Fibroblast of the aortic adventitia (primary cell): ENCODE results near the gene ACADVL. TPM values are rescaled to one million over a fixed set of nuclear protein-coding genes. Genes with fewer than 3 reads are reported as not detected.

Experiments used
- DNase-seq: peaks from one replicate; pipeline ENCODE4 v3.0.0-alpha.2; 2010; ENCODE audit warnings: low read depth
- H3K4me3 ChIP-seq: 2 replicates; pipeline ENCODE4 v1.5.1; 2011; ENCODE audit warnings: low read depth, mild to moderate bottlenecking, control low read depth, low read length, moderate library complexity
- total RNA-seq: library from RNA; depleted of rRNA; stranded (reverse); fragments of >200 nt; gene quantifications from 2 replicates; pipeline ENCODE4 v1.2.3, GENCODE V29; 2012; ENCODE audit warnings: low replicate concordance
- TF ChIP-seq, protein P1 (sequence below): IDR thresholded peaks from 2 replicates; pipeline ENCODE4 v1.5.1; 2011; ENCODE audit warnings: mild to moderate bottlenecking, low read length, control low read depth, inconsistent platforms; ENCODE audit not compliant: insufficient read depth

ACADVL gene
- total RNA-seq, 1 donor = 210 TPM

DNA sequence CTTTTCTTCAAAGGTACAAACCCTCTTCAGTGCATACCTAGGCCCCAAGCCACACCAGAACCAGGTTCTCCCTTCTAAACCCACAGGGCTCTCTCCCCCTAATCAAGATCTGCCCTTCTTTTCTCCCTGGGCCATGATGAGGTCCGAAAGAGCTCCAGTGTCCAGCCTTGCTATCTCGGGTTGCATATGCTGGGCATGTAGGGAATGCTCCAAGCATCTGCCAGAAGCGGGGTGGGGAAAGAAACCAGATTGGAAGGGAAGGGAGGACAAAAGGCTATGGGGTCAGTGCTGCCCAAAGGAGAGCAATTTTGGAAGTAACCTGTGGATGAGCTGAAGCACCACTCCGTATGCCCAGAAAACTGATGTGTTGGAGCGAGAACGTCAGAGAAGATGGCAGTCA is 29.5 kb downstream of the ACADVL start:
- no peak for DNase-seq
- TF ChIP-seq, protein P1, sequence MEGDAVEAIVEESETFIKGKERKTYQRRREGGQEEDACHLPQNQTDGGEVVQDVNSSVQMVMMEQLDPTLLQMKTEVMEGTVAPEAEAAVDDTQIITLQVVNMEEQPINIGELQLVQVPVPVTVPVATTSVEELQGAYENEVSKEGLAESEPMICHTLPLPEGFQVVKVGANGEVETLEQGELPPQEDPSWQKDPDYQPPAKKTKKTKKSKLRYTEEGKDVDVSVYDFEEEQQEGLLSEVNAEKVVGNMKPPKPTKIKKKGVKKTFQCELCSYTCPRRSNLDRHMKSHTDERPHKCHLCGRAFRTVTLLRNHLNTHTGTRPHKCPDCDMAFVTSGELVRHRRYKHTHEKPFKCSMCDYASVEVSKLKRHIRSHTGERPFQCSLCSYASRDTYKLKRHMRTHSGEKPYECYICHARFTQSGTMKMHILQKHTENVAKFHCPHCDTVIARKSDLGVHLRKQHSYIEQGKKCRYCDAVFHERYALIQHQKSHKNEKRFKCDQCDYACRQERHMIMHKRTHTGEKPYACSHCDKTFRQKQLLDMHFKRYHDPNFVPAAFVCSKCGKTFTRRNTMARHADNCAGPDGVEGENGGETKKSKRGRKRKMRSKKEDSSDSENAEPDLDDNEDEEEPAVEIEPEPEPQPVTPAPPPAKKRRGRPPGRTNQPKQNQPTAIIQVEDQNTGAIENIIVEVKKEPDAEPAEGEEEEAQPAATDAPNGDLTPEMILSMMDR = no peak
- peak overlapping the region; percentile 13 for H3K4me3 ChIP-seq

DNA sequence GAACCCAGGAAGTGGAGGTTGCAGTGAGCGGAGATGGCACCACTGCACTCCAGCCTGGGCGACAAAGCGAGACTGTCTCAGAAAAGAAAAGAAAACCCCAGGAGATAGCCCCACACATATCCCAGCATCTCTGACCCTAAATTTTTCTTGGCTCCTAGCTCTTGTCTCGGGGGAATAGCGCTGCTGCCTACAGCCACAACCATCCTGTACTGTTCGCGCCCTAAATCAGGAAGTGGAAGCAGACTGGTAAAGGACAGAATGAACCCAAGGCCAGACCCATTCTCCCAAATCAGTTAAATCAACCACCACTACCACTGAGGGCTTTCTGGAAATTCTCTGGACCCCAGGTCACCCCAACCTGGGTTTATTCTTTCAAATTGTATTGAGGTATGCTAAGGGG is 30.1 kb downstream of the ACADVL start:
- DNase-seq = no peak
- peak overlapping the region; percentile 89 for H3K4me3 ChIP-seq
- TF ChIP-seq, protein P1 = no peak

DNA sequence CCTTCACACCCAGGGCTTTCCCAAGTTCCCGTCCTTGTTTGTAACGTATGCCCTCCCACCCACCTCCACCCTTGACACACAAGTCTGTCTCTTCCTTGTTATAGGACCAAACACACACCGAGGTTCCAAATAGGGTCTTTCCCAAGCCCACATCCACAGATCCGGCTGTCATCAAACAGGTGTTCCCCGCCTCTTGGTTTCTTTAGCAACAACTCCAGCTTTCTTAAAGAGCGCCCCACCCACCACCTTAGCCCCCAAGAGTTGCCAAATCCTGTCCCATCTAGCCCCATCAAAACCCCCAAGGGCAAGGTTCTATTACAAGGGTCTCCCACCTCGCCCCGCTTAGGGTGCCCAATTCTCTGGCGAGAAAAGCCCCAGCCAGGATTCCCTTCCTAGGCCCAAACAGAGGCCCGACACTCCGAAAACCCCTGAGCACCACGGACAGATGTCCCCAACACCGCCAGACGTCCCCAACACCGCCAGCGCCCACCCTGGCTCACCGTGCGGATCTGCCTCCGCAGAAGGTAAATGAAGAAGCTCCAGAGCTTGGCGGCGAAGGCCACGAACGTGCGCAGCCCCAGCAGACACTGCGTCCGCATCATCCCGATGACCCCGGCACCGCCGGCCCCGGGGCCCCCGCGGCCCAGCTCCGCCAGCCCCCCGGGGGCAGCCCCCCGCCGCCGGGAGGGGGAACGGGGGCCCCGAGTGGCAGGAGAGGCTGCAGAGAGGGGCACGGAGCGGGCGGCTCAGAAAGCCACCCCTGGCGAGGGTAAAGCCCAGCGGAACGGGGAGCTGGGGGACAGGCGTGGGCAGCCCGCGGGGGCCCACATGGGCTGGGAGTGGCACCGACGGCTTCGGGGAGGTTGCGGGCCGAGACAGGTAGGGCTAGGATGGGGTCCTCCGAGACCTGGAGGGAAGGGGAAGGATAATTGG is 31.2 kb downstream of the ACADVL start:
- peak overlapping the region; percentile 89 for H3K4me3 ChIP-seq
- TF ChIP-seq, protein P1 = no peak
- no peak for DNase-seq

DNA sequence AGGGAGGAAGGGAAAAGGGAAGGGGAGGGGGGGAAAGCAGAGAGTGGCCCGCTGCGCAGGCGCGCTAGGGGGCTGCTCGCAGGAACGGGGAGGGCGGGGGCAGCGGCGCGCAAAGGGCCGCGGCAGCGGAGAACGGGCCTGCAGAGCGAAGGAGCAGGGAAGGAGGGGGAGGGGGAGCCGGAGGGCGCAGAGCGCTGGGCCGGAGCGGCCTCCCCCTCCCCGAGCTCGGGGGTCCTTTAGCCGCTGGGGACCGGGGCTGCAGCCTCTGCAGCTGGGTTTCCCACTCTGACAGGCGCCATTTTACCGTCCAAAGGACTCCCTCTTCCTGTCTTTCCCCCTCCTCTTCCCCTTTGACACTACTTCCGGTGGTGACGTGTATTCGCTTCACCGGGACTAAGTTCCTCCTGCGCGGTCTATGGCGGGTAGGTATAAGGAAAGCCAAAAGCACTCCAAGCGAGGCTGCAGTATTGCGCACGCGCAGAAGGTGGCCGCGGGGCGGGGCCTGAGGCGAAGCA is 32.0 kb downstream of the ACADVL start, which contains the start of gene CTDNEP1:
CTDNEP1 (minus strand) TSS at position 74 of the 515 bp plus-strand sequence. CDS start 438 bp downstream, outside the sequence.
- DNase-seq = peak; percentile 100
- H3K4me3 ChIP-seq = peak within 1 kb of the TSS; percentile 89
- TF ChIP-seq, protein P1 = no peak

DNA sequence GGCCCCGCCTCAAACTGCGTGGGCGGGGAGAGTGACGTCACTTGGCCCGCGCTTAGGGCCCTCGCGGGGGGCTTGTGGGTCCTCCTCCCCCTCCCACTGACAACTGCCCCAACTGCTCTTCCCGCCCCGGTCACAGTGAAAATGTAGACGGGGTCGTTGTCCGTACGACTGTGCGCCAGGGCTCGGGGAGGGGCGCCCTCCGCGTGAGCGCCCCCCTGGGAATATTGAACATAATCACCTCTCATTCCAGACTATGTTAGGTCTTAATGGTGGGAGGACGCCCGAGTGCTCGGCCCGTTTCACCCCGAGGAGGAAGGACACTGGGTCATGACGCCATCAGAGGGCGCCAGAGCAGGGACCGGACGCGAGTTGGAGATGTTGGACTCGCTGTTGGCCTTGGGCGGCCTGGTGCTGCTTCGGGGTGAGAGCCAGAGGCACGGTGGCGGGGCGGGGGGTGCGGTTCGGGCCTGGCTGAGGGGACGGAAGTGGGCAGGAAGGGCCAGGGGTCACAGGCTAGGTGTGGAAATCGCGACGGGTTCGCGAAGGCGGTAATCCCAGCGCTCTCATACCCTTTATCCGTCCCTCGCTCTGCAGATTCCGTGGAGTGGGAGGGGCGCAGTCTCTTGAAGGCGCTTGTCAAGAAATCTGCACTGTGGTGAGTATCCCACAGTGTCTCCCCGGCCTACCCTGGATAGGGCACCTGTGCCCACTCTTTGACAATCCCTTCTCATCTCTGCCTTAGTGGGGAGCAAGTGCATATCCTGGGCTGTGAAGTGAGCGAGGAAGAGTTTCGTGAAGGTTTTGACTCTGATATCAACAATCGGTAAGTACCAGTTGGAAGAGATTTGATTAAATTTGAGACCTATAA is 32.7 kb downstream of the ACADVL start, which contains the start of gene ELP5:
ELP5 (plus strand) TSS at position 40 of the 868 bp plus-strand sequence; CDS start at position 376, 336 bp downstream.
- peak; percentile 96 for DNase-seq
- TF ChIP-seq, protein P1 = no peak
- H3K4me3 ChIP-seq = peak within 1 kb of the TSS; percentile 89

DNA sequence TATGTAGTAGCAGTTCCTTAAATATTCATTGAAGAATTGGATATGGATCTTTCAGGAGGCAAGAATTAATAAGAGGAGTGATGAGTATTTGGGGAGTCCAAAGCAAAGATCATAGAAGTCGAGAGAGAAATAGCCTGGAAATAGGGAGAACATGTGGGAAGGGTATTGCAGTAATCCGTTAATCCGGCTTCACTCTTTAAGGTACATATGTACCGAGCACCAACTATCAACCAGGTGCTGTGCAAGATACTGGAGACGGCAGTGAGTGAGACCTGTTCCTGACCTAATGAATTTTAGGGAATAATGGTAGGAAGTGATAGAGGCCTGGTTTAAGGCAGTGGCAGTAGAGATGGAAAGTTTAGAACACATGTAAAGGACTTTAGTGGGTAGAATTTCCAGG is 33.3 kb downstream of the ACADVL start:
- TF ChIP-seq, protein P1 = no peak
- H3K4me3 ChIP-seq = peak overlapping the region; percentile 82
- no peak for DNase-seq
